Measurements from ENCODE around the gene PRKACA.

Gene PRKACA

DNA sequence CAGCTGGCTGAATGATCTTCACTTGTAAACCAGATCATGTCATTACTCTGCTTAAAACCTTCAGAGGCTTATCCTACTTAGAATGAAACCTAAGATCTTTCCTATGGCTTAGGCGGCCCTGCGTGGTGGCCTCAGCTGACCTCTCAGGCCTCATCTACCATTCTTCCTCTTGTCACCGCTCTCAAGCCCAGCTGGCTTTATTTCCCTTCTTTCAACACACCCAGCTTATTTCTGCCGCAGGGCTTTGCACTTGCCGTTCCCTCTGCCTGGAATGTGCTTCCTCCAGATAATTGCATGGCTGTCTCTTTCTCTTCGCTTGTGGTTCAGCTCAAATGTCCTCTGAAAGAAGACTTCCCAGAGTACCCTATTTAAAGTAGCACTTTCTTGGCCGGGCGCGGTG lies 22.4 kb upstream of the PRKACA start:
- Mint-ChIP-seq H3K4me3 (peak overlapping the region; percentile 18), H3K27ac (peak overlapping the region; percentile 73), H3K9me3 (no peaks in the 10 kb centered on the region), H3K36me3 (ENCODE audit: low read depth) (peaks cover 20% of the 10 kb centered on the region), H3K27me3 (no peaks in the 10 kb centered on the region), H3K4me1 (ENCODE audit: low read depth) (peaks cover 44% of the 10 kb centered on the region)
- intact Hi-C loops (cut with micrococcal nuclease), result loop anchor here (10.0 kb wide), 1 partner anchor 265 kb away; no protein-coding TSS in a partner anchor

DNA sequence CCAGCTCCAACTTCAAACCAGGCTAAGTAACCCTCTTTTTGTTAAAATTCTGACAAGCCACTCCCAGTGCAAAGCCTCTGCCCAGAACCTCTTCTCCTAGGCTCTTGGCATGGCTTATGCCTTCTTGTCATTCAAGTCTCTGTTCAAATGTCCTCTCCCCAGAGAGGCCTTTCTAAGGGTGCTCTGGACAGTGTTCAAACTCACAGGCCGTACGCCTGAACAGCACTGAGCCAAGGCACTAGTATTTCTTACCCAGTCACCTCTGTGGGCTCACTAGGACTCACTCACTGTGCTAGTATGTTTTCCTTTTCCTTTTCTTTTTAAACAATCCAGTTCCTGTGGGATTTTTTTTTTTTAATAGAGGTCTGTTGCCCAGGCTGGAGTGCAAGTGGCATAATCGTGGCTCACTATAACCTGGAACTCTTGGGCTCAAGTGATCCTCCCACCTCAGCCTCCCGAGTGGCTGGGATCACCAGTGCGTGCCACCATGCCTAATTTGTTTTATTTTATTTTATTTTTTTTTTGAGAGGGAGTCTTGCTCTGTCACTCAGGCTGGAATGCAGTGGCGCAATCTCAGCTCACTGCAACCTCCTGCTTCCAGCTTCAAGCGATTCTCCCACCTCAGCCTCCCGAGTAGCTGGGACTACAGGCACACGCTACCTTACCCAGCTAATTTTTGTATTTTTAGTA lies 21.2 kb upstream of the PRKACA start:
- intact Hi-C loops (cut with micrococcal nuclease), result no loop called here
- Mint-ChIP-seq H3K27me3 (no peaks in the 10 kb centered on the region), H3K4me3 (peak overlapping the region; percentile 44), H3K9me3 (no peaks in the 10 kb centered on the region), H3K27ac (peak overlapping the region; percentile 73), H3K36me3 (ENCODE audit: low read depth) (peaks cover 20% of the 10 kb centered on the region), H3K4me1 (ENCODE audit: low read depth) (peaks cover 43% of the 10 kb centered on the region)

DNA sequence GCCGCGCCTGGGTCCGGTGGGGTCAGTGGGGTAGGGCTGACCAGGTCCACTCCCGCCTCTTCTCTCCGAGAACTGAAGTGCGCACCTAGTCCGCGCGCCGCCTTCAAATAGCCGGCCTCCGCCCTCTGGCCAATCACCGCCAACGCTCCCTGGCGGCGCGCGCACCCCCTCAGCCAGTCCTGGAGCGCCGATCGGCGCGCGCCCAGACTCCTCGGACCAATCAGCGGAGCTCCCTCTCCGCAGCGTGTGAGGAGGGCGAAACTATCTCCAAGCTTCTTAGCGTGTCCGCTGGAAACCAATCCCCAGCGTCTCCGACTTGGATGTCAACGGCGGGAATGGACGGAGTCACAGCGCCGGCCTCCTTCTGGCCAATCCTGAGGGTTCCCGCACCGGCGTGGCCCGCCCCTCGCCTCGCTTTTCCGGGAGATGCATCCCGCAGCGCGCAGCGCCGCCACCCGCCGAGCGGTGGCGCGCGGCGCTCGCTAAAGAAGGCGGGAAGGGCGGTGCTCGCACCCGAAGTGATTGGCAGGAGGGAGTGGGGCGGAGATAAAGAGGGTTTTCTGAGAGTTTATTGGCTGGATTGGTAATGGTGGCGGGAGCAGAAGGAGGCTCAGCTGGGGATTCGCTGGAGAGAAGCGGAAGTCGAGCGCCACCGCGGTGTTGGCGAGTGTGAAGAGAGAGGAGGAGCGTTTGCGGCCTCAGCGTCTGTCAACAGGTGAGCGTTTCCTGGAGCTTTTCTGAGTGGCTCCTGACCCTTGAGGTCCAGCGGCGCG lies 19.1 kb upstream of the PRKACA start, which contains the start of gene ASF1B:
ASF1B (minus strand) TSS at position 81 of the 773 bp plus-strand sequence. CDS start 133 bp downstream, outside the sequence.
- H3K27ac Mint-ChIP-seq, result peak within 1 kb of the TSS; percentile 88
- intact Hi-C loops (cut with micrococcal nuclease), result loop anchor here (1.0 to 2.0 kb wide), 3 partner anchors 18 to 64 kb away; partner anchors contain the start of gene MISP3
- H3K9me3 Mint-ChIP-seq, result no peaks in the 10 kb centered on the region
- H3K4me3 Mint-ChIP-seq, result peak within 1 kb of the TSS; percentile 86
- H3K36me3 Mint-ChIP-seq (ENCODE audit: low read depth), result peaks cover 10% of the 10 kb centered on the region
- peaks cover 34% of the 10 kb centered on the region for H3K4me1 Mint-ChIP-seq (ENCODE audit: low read depth)
- H3K27me3 Mint-ChIP-seq, result no peaks in the 10 kb centered on the region

DNA sequence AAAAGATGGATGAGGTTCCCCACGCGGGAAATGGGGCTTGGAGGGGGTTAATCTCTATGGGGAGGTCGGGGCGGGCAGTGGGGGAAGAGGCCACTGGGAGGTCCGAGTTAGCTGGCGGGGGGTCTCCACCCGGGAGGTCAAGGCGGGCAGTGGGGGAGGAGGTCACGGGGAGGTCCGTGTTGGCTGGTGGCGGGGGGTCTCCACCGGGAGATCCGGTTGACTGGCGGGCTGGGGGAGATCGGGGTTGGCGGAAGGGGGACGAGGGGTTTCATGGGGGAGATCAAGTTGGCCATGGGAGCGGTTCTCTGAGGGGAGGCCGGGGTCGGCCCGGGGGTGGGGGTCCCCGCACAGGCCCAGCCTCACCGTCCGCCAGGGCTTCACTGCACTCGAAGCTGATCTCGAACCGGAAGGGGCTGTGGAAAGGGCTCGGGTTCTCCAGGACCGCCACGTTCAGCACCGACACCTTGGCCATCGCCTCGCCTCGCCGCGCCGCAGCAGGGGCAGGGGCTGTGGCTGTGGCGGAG lies 18.5 kb upstream of the PRKACA start:
- peak overlapping the region; percentile 88 for H3K27ac Mint-ChIP-seq
- H3K4me3 Mint-ChIP-seq, result peak overlapping the region; percentile 86
- peaks cover 10% of the 10 kb centered on the region for H3K36me3 Mint-ChIP-seq (ENCODE audit: low read depth)
- intact Hi-C loops (cut with micrococcal nuclease), result loop anchor here (2.0 kb wide), 2 partner anchors 55 to 63 kb away; partner anchors contain the start of gene MISP3
- H3K4me1 Mint-ChIP-seq (ENCODE audit: low read depth), result peaks cover 34% of the 10 kb centered on the region
- no peaks in the 10 kb centered on the region for H3K27me3 Mint-ChIP-seq
- no peaks in the 10 kb centered on the region for H3K9me3 Mint-ChIP-seq

DNA sequence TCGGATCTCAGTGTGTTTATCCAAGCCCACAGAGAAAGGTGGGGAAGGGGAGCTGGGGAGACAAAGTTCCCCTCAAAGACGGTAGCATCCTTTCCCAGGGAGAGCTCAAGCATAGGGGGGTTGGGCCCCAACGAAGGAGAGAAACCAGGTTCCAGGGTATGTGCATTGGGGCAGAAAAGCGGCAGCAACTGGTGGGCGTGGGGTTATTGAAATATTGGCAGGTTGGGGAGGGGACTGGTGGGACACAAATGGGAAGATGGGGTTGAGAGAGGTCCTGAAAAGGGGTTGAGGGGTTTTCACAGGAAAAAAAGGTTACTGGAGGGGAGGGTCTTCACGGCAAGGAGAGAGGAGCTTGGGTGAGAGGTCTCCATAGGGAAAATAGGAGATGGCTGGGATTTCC lies 17.8 kb upstream of the PRKACA start:
- Mint-ChIP-seq H3K4me3 (peak overlapping the region; percentile 86), H3K27ac (peak overlapping the region; percentile 88), H3K4me1 (ENCODE audit: low read depth) (peaks cover 34% of the 10 kb centered on the region), H3K9me3 (no peaks in the 10 kb centered on the region), H3K27me3 (no peaks in the 10 kb centered on the region), H3K36me3 (ENCODE audit: low read depth) (peaks cover 10% of the 10 kb centered on the region)
- intact Hi-C loops (cut with micrococcal nuclease), result no loop called here

DNA sequence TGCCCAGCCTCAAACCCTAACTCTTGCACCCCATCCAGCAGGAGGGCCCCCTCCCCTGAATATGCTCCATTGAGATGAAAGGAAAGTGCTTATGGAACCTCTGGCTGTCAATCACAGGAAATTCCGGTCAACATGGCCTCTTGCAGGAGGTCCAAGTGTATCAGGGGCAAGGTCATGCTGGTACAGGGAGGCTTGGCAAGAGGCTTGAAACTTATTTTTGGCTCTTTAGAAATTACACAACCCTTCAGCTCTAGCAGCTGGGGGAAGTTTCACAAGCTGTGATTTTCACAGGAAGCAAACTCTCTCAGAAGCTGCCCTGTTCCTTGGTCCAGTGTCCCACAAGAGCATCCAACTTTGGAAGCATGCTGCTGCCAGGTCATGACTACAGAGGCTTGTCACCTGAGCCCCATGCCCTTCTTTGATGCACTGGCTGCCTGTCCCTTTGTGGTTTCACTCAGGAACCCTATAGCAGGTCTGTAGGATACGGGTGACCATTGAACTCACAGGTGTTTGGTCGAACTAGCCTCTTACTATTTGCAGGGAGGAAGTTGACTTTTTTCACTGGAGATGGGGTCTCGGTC lies 10.5 kb upstream of the PRKACA start:
- Mint-ChIP-seq H3K27ac (peak overlapping the region; percentile 78), H3K4me1 (ENCODE audit: low read depth) (peaks cover 25% of the 10 kb centered on the region)
- intact Hi-C loops (cut with micrococcal nuclease), result no loop called here

DNA sequence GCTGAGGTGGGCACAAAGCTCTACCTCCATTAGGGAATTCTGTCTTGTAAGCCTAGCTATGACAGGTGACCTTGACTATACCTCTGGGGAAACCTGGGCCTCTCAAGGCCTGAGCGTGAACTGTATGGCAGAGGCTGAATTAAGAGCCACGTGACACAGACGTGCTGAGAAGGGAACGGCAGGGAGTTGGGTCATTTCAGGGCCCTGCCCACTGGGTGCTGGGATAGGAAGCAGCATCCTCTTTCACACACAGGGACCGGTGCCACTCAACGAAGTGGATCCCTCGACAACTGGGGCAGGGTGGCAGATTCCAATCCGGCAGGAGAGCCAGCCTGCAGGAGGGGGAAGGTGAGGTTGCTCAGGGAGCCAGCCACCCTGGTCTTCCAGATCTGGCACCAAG lies 9.6 kb upstream of the PRKACA start:
- Mint-ChIP-seq H3K36me3 (ENCODE audit: low read depth) (no peaks in the 10 kb centered on the region), H3K4me1 (ENCODE audit: low read depth) (peaks cover 25% of the 10 kb centered on the region), H3K27me3 (no peaks in the 10 kb centered on the region), H3K9me3 (no peaks in the 10 kb centered on the region), H3K4me3 (no peak overlapping the region), H3K27ac (peak overlapping the region; percentile 78)
- intact Hi-C loops (cut with micrococcal nuclease), result no loop called here

More for the DNA sequence above, 10.5 kb upstream of the PRKACA start:
- H3K27me3 Mint-ChIP-seq, result no peaks in the 10 kb centered on the region
- H3K9me3 Mint-ChIP-seq, result no peaks in the 10 kb centered on the region
- no peaks in the 10 kb centered on the region for H3K36me3 Mint-ChIP-seq (ENCODE audit: low read depth)
- H3K4me3 Mint-ChIP-seq, result no peak overlapping the region

DNA sequence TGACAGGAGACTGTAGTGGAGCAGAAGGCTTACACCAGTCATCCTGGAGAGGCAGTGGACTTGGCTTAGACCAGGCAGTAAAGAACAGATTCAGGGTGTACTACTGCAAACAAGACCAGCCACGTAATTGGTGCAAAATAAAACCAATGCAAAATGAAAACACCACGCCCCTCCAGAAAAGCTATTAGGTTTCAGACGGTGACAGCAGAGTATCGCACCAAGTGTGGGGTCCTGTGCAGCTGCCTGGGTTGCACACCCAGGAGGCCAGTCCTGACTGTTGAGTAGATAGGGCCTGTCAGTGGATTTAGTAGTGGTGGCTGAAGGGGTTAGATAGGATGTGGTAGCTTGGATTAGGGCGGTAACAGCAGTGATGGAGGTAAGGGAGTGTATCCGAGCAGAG lies 5.4 kb upstream of the PRKACA start:
- H3K36me3 Mint-ChIP-seq (ENCODE audit: low read depth), result no peaks in the 10 kb centered on the region
- no peak overlapping the region for H3K27ac Mint-ChIP-seq
- H3K4me3 Mint-ChIP-seq, result no peak overlapping the region
- no peaks in the 10 kb centered on the region for H3K27me3 Mint-ChIP-seq
- no peaks in the 10 kb centered on the region for H3K9me3 Mint-ChIP-seq
- H3K4me1 Mint-ChIP-seq (ENCODE audit: low read depth), result peaks cover 39% of the 10 kb centered on the region
- intact Hi-C loops (cut with micrococcal nuclease), result no loop called here

DNA sequence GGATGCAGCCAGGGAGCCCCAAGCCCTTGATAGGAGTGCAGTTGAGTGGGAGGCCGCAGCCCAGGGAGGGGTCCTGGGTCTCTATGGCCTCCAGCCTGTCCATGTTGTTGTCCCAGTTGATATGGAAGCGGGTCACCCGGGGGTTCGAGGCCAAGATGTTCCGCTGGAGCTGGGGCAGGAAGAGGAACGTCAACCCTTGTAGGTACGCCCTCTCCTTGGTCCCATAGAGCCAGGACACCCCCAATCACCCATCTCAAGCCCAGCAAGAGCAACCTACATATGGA lies 2.9 kb upstream of the PRKACA start:
- no peaks in the 10 kb centered on the region for H3K27me3 Mint-ChIP-seq
- no peaks in the 10 kb centered on the region for H3K9me3 Mint-ChIP-seq
- peak overlapping the region; percentile 93 for H3K27ac Mint-ChIP-seq
- intact Hi-C loops (cut with micrococcal nuclease), result no loop called here
- no peak overlapping the region for H3K4me3 Mint-ChIP-seq
- H3K4me1 Mint-ChIP-seq (ENCODE audit: low read depth), result peaks cover 44% of the 10 kb centered on the region
- peaks cover 16% of the 10 kb centered on the region for H3K36me3 Mint-ChIP-seq (ENCODE audit: low read depth)

DNA sequence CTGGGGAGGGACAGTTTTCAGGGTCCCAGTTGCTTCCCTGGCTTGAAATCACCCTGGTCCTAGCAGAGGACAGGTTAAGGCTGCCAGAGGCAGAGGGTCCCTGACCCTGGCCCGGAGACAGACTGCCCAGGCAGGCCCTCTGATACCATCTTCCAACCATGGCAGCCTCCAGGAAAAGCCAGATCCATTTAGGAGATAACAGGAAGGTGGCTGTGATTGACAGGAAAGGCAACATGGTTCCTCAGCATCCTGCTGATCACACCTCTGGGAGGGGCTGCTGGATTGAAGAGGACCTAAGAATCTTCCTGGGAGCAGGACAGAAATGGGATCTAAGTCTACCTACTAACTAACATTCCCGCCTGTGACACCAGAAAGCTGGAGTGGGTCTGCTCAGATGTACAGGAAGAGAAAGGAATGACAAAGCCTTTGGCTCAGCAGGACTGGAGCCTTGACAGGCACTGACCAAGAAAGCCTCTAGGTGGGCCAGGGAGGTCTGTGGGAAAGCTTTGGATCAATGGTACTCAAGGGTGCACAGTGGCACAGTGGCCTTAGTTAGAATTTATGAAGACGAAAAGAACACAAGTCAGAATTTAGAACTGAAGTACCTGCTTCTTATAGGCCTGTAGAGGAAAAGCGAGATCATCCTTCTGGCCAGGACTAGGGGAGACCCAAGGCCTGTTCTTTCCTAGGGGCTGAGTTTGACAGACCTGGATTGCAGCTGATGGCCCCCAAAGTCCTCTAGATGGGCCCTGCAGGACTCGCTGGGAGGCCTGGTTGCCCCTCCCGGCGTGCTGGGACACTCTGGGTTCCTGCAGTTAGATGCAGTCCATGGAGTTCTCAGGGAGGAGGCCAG lies 2.3 kb upstream of the PRKACA start:
- H3K9me3 Mint-ChIP-seq, result no peaks in the 10 kb centered on the region
- intact Hi-C loops (cut with micrococcal nuclease), result loop anchor here (5.0 kb wide), 1 partner anchor 38 kb away; no protein-coding TSS in a partner anchor
- H3K27ac Mint-ChIP-seq, result peak overlapping the region; percentile 93
- peaks cover 46% of the 10 kb centered on the region for H3K4me1 Mint-ChIP-seq (ENCODE audit: low read depth)
- H3K36me3 Mint-ChIP-seq (ENCODE audit: low read depth), result peaks cover 16% of the 10 kb centered on the region
- no peaks in the 10 kb centered on the region for H3K27me3 Mint-ChIP-seq
- H3K4me3 Mint-ChIP-seq, result no peak overlapping the region

DNA sequence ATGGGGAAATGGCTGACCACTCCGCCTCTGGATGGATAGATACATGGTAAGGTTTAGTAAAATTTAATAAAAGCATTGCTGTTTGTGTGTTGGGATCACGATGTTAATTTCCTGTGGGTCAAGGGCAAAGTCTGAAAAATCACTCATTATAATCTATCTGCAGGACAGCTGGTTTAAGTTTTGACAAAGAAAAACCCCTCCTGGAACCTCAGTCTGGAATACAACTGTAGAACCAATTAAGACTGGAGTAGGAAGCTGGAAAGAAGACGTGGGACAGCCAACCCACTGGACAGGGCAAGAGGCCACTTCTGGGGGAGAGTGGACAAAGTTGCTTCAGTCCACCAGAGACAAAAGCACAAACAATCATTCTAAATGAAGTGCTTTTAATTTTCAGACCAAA lies 1.6 kb upstream of the PRKACA start:
- intact Hi-C loops (cut with micrococcal nuclease), result loop anchor here (5.0 kb wide), 1 partner anchor 37 kb away; no protein-coding TSS in a partner anchor
- Mint-ChIP-seq H3K4me1 (ENCODE audit: low read depth) (peaks cover 54% of the 10 kb centered on the region), H3K9me3 (no peaks in the 10 kb centered on the region), H3K27me3 (no peaks in the 10 kb centered on the region), H3K4me3 (peak overlapping the region; percentile 75), H3K36me3 (ENCODE audit: low read depth) (peaks cover 16% of the 10 kb centered on the region), H3K27ac (peak overlapping the region; percentile 93)

DNA sequence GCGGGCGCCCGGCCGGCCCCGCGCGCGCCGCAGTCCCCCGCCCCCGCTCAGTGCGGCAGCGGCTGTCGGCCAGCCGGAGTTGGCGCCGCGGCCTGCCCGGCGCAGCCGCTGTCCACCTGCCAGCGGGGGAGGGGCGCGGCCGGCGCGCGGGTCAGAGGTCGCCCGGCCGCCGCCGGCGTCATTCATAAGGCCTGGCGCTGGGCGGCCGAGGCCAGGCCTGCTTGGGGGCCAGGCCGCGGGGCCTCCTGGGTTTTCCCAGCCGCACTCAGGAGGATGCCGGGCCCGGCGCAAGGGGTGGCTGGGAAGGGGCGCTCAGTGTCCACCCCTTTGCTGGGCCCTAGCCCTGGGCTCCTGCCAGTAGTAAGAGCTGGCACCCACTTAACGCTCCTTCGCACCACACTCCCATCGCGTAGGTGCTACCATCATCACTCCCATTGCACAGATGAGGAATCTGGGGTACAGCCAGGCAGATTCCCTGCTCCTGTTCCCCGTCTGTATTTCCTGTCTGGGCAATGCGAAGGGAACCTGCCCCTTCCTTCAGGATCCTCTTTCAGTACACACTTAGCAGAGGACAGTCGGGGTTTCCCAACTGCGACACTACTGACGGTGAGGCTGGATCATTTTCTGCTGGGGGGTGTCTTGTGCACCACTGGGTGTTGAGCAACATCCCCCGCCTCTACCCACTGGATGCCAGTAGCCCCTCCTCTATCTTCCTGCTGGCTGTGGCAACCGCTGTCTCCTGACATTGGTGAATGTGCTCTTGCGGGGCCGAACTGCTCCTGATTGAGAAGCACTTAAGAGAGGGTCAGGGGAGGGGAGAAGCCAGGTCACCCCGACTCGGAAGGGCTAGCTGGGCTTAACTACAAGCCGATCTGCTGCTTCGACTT lies 846 bp upstream of the PRKACA start:
- H3K27ac Mint-ChIP-seq, result peak overlapping the region; percentile 93
- H3K4me1 Mint-ChIP-seq (ENCODE audit: low read depth), result peaks cover 61% of the 10 kb centered on the region
- H3K4me3 Mint-ChIP-seq, result peak overlapping the region; percentile 75
- H3K27me3 Mint-ChIP-seq, result no peaks in the 10 kb centered on the region
- no peaks in the 10 kb centered on the region for H3K9me3 Mint-ChIP-seq
- intact Hi-C loops (cut with micrococcal nuclease), result loop anchor here (1.0 to 5.0 kb wide), 2 partner anchors 19 to 36 kb away; no protein-coding TSS in a partner anchor
- H3K36me3 Mint-ChIP-seq (ENCODE audit: low read depth), result peaks cover 16% of the 10 kb centered on the region

All from dendritic cell treated with granulocyte-macrophage colony-stimulating factor and Interleukin-4, amounts not matched to agents 40 ng/mL and 50 ng/mL, for 4 days (primary cell).